ENCODE data around the gene RABL6. TPM values are rescaled to one million over a fixed set of nuclear protein-coding genes. Genes with fewer than 3 reads are reported as not detected.

Gene RABL6
- total and polyA plus RNA-seq, 2 of the 4 experiments (the other 2 are of a cell fraction) = 37.1 to 47.5 TPM

DNA sequence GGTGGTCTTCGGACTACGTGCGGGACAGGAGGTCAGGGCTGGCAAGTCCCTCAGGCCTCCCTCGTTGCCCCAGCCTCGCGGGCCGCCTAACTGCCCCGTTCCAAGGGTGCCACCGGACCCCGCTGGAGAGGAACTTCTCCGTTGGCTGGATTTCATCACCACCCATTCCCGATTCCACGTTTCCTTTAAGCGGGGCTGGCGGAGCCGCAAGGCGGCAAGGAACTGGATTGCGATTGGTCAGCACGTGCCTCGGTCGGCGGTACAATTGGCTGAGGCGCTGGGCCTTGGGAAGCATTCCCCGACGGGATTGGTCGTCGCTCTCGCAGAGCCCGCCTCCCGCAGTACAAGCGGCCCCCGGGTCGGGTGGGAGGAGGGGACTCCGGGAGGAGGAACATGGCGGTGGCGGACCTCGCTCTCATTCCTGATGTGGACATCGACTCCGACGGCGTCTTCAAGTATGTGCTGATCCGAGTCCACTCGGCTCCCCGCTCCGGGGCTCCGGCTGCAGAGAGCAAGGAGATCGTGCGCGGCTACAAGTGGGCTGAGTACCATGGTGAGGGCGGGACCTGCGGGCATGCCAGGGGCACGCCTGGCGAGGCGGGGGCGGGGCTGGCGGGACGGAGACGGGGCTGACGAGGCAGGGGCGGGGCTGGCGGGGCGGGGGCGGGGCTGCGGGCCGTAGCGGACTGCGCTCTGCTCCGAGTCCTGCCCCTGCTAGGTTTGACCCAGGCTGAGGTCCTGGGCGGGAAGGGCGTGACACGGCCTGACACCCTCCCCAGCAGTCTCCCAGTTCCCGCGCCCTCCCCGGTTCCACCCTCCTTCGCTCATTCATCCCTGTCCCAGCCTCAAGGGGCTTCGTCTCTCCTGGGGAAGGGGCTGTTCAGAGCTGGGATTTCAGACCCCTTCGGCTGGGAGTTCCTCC, 41.6 kb downstream of the RABL6 start, which contains the start of gene PHPT1 (continued):
- no peak for TF ChIP-seq RFX5 (IDR thresholded peaks at IDR 0.05; ENCODE audit: low read depth, low read length)
- peak; percentile 95; the same call in 1 of the 2 replicates for TF ChIP-seq MAZ (IDR thresholded peaks at IDR 0.05; ENCODE audit: borderline replicate concordance, low read depth, low read length)
- TF ChIP-seq POLR2A (IDR thresholded peaks at IDR 0.05; ENCODE audit: low read depth, low read length) = peak; percentile 89
- TF ChIP-seq, protein P1, sequence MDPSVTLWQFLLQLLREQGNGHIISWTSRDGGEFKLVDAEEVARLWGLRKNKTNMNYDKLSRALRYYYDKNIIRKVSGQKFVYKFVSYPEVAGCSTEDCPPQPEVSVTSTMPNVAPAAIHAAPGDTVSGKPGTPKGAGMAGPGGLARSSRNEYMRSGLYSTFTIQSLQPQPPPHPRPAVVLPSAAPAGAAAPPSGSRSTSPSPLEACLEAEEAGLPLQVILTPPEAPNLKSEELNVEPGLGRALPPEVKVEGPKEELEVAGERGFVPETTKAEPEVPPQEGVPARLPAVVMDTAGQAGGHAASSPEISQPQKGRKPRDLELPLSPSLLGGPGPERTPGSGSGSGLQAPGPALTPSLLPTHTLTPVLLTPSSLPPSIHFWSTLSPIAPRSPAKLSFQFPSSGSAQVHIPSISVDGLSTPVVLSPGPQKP (IDR thresholded peaks at IDR 0.05; ENCODE audit: borderline replicate concordance, low read depth, low read length) = no peak
- TF ChIP-seq RAD21 (IDR thresholded peaks at IDR 0.05; ENCODE audit: low read length) = no peak
- TF ChIP-seq SMC3 (IDR thresholded peaks at IDR 0.05; ENCODE audit: low read depth, low read length) = no peak

Data from IMR-90 (cell line).